Left lung (tissue), 10 donors: ENCODE measurements around the gene ESPN. TPM values are rescaled to one million over a fixed set of nuclear protein-coding genes. Genes with fewer than 3 reads are reported as not detected.
A peak's percentile ranks its signal among the peaks of the same experiment; 100 is the strongest.
"Not testable (repeated sequence)": the region's sequence is repeated elsewhere in the genome, so short reads cannot be mapped to it uniquely, and the experiment has no call there.

Experiments
- ATAC-seq: fragments of 200-7000 bp; cut with Tn5 transposase; one replicate; pipeline ENCODE4 v1.9.1; 2020; ENCODE audit warnings: moderate library complexity
- DNase-seq, 4 donors: peaks; one replicate each; pipeline ENCODE4 v3.0.0-alpha.2; 2013 to 2020
- H3K27ac ChIP-seq, 2 donors: fragments of 200-600 bp; sonication (generic) in 1 of 2; one replicate each; pipeline versions ENCODE4 v1.5.0 to v1.8.0; 2020 to 2021
- H3K27me3 ChIP-seq, 2 donors: fragments of 200-600 bp; sonication (generic) in 1 of 2; one replicate each; pipeline versions ENCODE4 v1.5.0 to v1.8.0; 2020 to 2021
- H3K36me3 ChIP-seq, 2 donors: fragments of 200-600 bp; sonication (generic) in 1 of 2; one replicate each; pipeline versions ENCODE4 v1.5.0 to v1.8.0; 2020 to 2021
- H3K4me1 ChIP-seq, 2 donors: fragments of 200-600 bp; one replicate each; pipeline ENCODE4 v1.8.0; 2021
- H3K4me3 ChIP-seq, 2 donors: fragments of 200-600 bp; sonication (generic) in 1 of 2; one replicate each; pipeline versions ENCODE4 v1.5.0 to v1.8.0; 2020 to 2021; ENCODE audit warnings: mild to moderate bottlenecking in 1 of 2
- H3K9me3 ChIP-seq, 2 donors: fragments of 200-600 bp; sonication (generic) in 1 of 2; one replicate each; pipeline versions ENCODE4 v1.5.0 to v1.8.0; 2020 to 2021
- intact Hi-C, 2 donors: fragments of 100-400 bp; cut with DNase I; formaldehyde crosslinking; loops; one replicate each; pipeline versions ENCODE4 v1.11.2 to v1.14.2; 2022
- polyA plus RNA-seq, 6 donors: library from polyadenylated mRNA; unstranded; fragments of 120-200 nt; gene quantifications; one replicate each; pipeline ENCODE4 v1.2.1, GENCODE V29; 2013; ENCODE audit not compliant: insufficient read length in 6 of 6
- total RNA-seq, 2 donors: library from RNA; stranded (reverse); fragmentation: NEBNext Ultra II Directional; extraction: Animal tissue kit (Norgen Biotek cat#: 25700); gene quantifications; one replicate each; pipeline ENCODE4 v1.2.1, GENCODE V29; 2021
- TF ChIP-seq, protein P1 (sequence below), 2 donors: fragments of 200-600 bp; sonication (generic) in 1 of 2; IDR thresholded peaks; one replicate each; pipeline versions ENCODE4 v1.5.0 to v1.8.0; 2021; ENCODE audit warnings: antibody characterized with exemption in 2 of 2
- donor health status: DM: no; HTN: yes; CAD: no.
- donor health status: DM: no; HTN: no; CAD: no.

The ESPN gene
- total and polyA plus RNA-seq, 8 donors, result 1.2 to 3.7 (median 2.2) TPM

DNA sequence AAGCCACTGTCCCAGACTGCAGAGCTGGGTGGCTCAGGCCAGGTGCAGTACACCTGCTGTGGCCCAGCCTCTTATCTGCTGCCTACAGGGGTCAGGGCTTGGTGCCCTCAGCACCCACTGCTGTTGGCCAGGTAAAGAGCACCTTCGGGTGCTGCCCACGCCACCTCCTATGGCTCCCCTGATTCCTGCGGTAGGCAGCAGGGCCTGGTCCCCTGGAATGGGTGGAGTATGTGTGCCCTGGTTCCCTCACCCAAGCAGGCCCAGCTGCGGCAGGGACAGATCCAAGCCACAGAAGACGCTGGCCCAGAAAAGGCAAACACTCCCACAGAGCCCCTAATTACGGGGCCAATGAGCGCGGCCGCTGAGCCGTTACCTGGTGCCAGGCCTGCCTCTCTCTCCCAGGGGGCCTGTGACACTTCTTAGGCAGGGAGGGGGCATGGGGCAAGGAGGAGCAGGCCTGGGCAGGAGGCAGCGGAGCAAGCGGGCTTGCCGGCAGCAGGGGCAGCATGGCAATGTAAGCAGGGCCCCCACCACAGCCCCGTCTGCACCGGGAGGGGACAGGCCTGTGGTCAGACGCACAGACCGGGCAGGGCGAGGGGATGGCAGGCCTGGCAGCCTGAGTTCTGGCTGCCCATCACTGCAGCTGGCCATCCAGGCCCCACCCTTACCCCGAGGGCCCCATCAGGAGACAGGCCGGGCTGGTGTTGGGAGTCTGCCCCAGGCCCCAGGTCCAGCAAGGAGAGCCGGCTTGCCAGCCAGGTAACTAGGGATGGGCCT lies 19.0 kb downstream of the ESPN start:
- H3K4me1 ChIP-seq, result peaks cover 0 to 22% of the 10 kb centered on the region in 2 donors
- intact Hi-C loops, result no loop called here
- H3K36me3 ChIP-seq, result no peaks in the 10 kb centered on the region
- no peak overlapping the region for H3K4me3 ChIP-seq
- H3K27me3 ChIP-seq, result peaks cover 21 to 94% of the 10 kb centered on the region in 2 donors
- no peak overlapping the region for H3K27ac ChIP-seq
- DNase-seq, result peak in 1 of 4 donors; percentile 65
- no peaks in the 10 kb centered on the region for H3K9me3 ChIP-seq
- TF ChIP-seq, protein P1, sequence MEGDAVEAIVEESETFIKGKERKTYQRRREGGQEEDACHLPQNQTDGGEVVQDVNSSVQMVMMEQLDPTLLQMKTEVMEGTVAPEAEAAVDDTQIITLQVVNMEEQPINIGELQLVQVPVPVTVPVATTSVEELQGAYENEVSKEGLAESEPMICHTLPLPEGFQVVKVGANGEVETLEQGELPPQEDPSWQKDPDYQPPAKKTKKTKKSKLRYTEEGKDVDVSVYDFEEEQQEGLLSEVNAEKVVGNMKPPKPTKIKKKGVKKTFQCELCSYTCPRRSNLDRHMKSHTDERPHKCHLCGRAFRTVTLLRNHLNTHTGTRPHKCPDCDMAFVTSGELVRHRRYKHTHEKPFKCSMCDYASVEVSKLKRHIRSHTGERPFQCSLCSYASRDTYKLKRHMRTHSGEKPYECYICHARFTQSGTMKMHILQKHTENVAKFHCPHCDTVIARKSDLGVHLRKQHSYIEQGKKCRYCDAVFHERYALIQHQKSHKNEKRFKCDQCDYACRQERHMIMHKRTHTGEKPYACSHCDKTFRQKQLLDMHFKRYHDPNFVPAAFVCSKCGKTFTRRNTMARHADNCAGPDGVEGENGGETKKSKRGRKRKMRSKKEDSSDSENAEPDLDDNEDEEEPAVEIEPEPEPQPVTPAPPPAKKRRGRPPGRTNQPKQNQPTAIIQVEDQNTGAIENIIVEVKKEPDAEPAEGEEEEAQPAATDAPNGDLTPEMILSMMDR (IDR thresholded peaks at IDR 0.05), result no peak
- ATAC-seq, result no peak

DNA sequence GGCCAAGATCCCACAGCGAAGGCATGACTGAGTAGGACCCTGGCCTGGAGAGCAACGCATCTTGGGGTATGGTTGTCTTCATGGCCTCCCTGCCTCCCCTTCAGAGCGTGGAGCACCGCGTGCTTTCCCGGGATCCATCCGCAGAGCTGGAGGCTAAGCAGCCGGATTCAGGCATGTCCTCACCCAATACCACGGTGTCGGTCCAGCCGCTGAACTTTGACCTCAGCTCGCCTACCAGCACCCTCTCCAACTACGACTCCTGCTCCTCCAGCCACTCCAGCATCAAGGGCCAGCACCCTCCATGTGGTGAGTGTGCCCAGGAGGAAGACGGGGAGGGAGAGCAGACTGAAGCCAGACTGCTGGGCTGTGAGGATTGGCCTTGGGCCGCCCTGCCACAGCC lies 19.8 kb downstream of the ESPN start:
- no peaks in the 10 kb centered on the region for H3K9me3 ChIP-seq
- TF ChIP-seq, protein P1 (IDR thresholded peaks at IDR 0.05), result no peak
- no peaks in the 10 kb centered on the region for H3K36me3 ChIP-seq
- intact Hi-C loops, result no loop called here
- DNase-seq (peak in 1 of 4 donors; percentile 57), ATAC-seq (no peak)
- H3K4me3 ChIP-seq, result no peak overlapping the region
- peaks cover 29 to 94% of the 10 kb centered on the region in 2 donors for H3K27me3 ChIP-seq
- H3K4me1 ChIP-seq, result peaks cover 0 to 29% of the 10 kb centered on the region in 2 donors
- no peak overlapping the region for H3K27ac ChIP-seq

DNA sequence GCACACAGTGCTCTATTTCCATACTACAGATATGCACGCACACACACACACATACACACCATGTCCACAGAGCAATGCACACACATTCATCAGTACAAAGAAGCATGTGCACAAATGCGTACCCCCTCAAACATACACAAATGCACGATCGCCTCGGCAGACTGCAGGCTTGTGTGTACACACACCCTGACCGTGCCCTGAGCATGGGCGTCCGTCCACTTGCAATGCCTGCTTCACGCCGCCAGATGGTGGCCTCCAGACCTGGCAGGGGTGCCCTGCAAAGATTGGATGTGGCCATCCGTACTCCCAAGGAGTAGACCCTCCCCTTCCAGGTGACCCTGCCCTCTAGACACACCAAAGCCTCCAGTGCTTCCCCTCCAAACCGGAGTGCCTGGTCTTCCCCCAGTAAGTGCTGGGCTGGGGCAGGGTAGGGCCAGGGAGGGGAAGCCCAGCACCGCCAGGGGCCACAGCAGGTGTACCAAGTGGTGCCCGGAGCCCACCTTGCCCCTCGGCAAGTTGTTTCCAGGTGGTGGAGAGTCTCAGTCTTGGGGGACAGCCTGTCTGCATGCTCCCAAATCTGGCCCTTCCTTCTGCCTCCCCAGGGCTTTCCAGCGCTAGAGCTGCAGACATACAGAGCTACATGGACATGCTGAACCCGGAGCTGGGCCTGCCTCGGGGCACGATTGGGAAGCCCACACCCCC lies 20.6 kb downstream of the ESPN start:
- H3K4me1 ChIP-seq, result peaks cover 0 to 25% of the 10 kb centered on the region in 2 donors
- no peaks in the 10 kb centered on the region for H3K36me3 ChIP-seq
- H3K27me3 ChIP-seq, result peaks cover 37 to 94% of the 10 kb centered on the region in 2 donors
- TF ChIP-seq, protein P1 (IDR thresholded peaks at IDR 0.05), result peak; percentile 33 to 66
- no peak overlapping the region for H3K27ac ChIP-seq
- ATAC-seq, result peak; percentile 64
- H3K9me3 ChIP-seq, result no peaks in the 10 kb centered on the region
- no peak overlapping the region for H3K4me3 ChIP-seq
- DNase-seq, result peak in 1 of 4 donors; percentile 81
- intact Hi-C loops, result no loop called here

DNA sequence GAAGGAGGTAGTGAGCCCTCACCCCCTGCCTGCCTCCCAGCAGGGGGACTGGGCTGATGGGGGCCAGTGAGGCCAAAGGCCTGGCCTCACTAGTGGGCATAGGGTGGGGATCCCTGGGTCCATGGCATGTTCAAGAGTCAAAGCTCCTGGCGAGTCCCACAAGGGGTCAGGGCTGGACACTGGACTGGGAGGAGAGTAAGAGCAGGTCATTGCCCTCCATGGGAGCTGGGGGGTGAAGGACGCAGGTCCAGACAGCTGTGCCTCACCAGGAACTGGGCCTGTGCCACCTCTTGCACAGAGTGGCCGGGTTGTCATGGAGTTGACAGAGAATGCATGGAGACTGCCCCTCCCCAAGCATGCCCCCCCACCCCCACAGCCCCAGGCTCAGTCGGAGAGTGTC lies 21.4 kb downstream of the ESPN start:
- H3K36me3 ChIP-seq, H3K4me3 ChIP-seq, intact Hi-C loops, H3K9me3 ChIP-seq, DNase-seq, ATAC-seq, H3K27ac ChIP-seq: not testable (repeated sequence)
- peaks cover 38 to 94% of the 10 kb centered on the region in 2 donors for H3K27me3 ChIP-seq
- H3K4me1 ChIP-seq, result peaks cover 0 to 19% of the 10 kb centered on the region in 2 donors

DNA sequence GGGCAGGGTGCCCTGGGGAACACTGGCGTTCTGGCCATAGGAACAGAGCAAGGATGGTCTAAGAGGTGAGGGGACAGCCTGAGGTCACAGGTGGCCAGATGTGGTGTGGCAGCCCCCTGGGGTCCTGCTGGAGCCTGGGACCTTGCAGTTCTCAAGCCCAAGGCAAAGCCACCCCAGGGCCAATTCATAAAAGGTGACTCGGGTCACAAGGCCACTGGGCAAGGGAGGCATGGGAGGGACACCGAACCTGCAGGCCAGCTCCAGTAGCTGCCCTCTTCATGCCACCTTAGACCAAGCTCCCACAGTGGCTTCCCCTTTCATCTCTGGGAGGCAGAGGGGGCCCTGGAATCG lies 22.1 kb downstream of the ESPN start:
- DNase-seq, result no peak
- Histone ChIP-seq H3K36me3 (no peaks in the 10 kb centered on the region), H3K27me3 (peaks cover 42 to 94% of the 10 kb centered on the region in 2 donors), H3K27ac (no peak overlapping the region), H3K4me1 (peaks cover 0 to 19% of the 10 kb centered on the region in 2 donors), H3K4me3 (no peak overlapping the region), H3K9me3 (no peaks in the 10 kb centered on the region)
- TF ChIP-seq, protein P1 (IDR thresholded peaks at IDR 0.05), result no peak
- intact Hi-C loops, result no loop called here
- ATAC-seq, result no peak
